AML-193 (cell line): Measurements from ENCODE around the gene TSPAN33.
"Not testable (repeated sequence)": the region's sequence is repeated elsewhere in the genome, so short reads cannot be mapped to it uniquely, and the experiment has no call there.

Source experiments
- DNase-seq, 2 experiments: peaks; one replicate each; lab custom pipeline; 2025; lab: John Stamatoyannopoulos, UW

TSPAN33 gene

GRCh38 chr7:129209067-129209926, 64.8 kb downstream of the TSPAN33 start:
- DNase-seq, result no peak

GRCh38 chr7:129210256-129210988, 65.9 kb downstream of the TSPAN33 start:
- peak; percentile 43 to 56 for DNase-seq

DNA sequence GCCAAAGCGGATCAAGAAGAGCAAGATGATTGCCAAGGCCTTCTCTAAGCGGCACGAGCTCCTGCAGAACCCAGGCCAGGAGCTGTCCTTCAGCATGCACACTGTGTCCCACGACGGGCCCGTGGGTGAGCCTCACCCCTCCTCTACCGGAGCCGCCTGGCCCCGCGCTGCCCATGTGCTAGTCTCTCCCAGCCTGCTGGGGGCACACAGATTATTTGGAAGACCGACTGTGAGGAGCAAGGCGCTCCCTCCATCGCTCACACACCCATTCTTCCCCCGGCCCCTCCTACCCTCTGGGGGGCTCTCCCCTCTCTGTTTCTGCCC, 66.4 kb downstream of the TSPAN33 start:
- DNase-seq, result no peak

DNA sequence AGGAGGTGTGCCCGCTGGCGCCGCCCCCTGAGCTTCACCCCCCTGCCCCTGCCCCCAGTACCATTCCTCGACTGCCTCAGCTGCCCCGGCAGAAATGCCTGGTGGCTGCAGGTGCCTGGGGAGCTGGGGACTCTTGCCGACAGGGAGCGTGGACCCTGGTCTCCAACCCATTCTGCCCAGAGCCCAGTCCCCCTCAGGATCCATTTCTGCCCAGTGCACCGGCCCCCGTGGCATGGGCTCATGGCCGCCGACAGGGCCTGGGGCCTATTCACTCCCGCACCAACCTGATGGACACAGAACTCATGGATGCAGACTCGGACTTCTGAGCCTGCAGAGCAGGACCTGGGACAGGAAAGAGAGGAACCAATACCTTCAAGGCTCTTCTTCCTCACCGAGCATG, 67.6 kb downstream of the TSPAN33 start:
- DNase-seq, result no peak

- DNase-seq, result no peak
Observed at GRCh38 chr7:129212596-129212995, 68.1 kb downstream of the TSPAN33 start.

DNA sequence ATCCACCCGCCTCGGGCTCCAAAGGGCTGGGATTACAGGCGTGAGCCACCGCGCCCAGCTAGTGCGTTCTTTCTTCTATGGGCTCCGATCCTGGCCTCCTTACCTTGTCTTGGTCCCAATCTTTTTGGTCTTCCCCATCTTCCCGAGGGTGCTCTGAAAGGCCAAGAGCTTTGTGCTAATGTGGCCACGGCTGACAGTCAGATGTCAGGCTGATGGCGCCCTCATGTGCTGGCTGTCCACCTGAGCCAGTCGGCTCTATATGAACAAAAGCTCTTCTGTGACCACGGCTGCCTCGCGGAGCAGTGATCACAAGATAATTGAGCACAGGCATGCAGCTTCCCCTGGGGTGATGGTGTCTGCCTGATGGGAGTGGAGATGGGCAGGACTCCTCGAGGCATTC, 69.3 kb downstream of the TSPAN33 start:
- peak in 1 of 2 experiments; percentile 32 for DNase-seq

DNA sequence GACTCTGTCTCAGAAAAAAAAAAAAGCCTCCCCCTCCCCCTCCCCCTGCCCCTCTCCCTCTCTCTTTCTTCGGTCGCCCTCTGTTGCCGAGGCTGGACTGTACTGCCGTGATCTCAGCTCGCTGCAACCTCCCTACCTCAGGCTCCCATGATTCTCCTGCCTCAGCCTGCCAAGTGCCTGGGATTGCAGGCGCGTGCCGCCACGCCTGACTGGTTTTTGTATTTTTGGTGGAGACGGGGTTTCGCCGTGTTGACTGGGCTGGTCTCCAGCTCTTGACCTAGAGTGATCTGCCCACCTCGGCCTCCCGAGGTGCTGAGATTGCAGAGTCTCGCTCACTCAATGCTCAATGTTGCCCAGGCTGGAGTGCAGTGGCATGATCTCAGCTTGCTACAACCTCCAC, 71.2 kb downstream of the TSPAN33 start:
- not testable (repeated sequence) for DNase-seq

- DNase-seq, result not testable (repeated sequence)
Observed at GRCh38 chr7:129216101-129216715, 71.7 kb downstream of the TSPAN33 start.

DNA sequence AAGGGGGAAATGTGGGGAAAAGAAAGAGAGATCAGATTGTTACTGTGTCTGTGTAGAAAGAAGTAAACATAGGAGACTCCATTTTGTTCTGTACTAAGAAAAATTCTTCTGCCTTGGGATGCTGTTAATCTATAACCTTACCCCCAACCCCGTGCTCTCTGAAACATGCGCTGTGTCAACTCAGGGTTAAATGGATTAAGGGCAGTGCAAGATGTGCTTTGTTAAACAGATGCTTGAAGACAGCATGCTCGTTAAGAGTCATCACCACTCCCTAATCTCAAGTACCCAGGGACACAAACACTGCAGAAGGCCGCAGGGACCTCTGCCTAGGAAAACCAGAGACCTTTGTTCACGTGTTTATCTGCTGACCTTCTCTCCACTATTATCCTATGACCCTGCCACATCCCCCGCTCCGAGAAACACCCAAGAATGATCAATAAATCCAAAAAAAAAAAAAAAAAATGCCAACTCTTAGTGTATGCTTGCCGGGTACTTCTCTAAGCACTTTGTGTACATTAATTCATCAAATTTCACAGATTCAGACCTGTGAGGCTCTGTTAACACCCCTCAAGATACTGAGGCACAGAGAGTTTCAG, 72.4 kb downstream of the TSPAN33 start:
- not testable (repeated sequence) for DNase-seq

DNA sequence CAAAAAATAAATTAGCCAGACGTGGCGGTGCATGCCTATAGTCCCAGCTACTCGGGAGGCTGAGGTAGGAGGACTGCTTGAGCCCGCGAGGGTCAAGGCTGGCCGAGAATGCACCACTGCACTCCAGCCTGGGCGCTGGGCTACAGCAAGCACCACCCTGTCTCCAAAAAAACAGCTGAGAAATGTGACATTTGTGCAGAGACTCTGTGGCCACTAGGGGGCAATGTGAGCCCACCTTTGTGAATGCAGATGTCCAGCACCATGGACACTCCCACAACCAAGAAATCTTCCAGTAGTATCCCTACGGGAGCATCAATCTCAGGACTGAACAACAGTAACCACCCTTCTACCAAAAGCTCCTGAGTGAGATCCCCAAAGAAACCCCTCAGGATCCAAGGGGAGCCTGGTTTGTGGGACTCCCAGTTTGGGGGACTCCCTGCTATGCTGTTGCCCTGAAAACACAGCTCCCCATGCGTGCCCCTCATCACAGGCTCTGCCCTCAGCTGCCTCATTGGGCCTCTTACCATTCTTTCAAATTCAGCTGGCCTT, 74.1 kb downstream of the TSPAN33 start:
- DNase-seq, result peak; percentile 68 to 69

GRCh38 chr7:129219166-129219565, 74.7 kb downstream of the TSPAN33 start:
- not testable (repeated sequence) for DNase-seq
